NCI-H2171 (cell line): ENCODE results near the gene REXO1.
"Not testable (repeated sequence)": the region's sequence is repeated elsewhere in the genome, so short reads cannot be mapped to it uniquely, and the experiment has no call there.

Source experiments
- DNase-seq: peaks from one replicate; lab custom pipeline; 2025; lab: John Stamatoyannopoulos, UW

The REXO1 gene

DNA sequence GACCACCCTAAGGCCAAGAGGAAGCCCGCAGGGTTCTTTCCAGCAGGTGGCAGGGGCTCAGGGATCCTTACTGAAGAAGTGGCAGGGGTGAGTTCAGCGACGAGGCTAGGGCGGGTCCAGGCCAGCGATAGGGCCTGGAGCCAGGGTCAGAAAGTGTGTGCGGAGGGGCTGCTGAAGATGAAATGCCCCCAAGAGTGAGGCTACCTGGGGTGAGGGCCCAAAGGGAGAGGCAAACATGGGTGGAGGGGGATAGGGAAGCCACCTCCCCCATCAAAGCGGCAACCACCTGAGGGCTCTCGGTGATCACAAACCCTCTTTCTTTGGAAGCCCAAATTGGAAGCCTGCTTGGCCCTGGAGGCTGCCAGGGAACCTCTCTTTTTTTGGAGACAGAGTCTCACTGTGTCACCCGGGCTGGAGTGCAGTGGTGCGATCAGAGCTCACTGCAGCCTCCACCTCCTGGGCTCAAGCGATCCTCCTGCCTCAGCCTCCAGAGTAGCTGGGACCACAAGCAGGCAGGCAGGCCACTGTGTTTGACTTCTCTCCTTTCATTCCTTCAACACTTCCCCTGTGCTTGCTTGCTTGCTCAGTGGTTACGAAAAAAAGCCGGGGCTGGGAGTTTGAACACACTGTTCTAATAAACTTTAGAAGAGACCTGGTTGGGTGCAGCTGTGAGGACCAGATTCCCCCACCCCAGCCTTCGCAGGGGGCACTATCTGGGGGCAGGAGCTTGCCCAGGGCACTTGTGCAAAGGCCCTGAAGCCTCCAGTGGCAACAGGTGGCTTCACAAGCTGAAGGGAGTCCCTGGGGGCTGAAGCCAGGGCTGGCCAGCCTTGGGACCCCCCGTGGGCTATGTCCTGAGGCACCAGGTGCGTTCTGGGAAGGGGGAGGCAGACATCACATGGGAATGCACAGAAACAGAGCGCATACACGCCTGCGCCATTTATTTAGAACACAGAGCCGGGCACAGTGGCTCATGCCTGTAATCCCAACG is 34.8 kb downstream of the REXO1 start:
- no peak for DNase-seq

DNA sequence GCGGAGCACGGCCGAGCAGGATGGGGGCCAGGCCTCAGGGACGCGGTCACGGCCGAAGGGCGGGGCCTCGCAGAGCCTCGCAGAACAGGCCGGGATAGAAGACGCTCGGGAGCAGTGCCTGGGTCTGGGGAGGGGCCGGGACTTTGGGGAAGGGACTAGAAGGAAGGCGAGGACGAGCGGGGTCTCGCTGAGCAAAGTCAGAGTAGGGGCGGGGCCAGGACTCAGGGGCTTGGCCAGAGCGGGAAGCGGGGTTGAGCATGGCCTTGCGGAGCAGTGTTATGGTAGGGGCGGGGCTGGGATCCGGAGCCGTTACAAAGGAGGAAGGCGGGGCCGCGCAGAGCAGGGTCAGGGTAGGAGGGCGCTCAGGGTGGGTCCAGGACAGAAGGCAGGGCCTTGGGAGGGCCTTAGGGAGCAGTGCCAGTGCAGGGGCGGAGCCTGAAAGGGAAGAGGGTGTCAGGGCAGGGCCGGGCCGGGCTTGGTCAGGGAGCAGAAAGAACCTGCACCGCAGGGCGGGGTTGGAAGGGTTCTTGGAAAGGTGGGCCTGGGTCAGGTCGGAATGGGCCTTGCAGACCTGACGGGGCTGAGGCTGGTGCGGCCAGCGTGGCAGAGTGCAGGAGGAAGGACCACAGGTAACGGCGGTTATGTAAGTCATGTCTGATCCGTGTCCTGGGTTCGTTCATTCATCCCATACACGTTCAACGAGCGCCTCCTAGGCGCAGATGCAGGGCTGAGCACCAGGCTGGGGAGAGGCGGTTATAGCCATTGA is 35.7 kb downstream of the REXO1 start:
- peak; percentile 91 for DNase-seq

DNA sequence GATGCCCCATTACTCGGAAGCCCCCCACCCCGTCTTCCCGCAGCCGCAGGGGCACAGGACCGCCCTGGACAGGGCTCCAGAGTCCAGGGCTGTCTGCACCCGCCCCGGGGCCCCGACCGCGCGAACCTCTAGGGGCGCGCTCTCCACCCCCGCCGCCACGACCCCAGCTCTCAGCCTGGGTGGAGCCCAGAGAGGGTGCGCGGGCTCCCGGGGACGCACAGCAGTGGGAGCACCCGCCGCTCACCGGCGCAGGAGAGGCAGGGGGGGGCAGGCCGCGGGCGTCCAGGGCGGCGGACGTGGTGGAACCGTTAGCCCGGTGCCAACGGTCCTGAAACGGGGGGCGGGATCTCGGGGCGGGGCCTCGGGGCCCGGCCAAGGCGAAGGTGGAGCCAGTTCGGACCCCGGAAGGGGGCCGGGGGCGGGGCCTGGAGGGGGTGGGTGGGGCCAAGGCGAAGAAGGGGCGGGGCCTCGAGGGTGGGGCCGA is 36.3 kb downstream of the REXO1 start, which contains the start of gene ATP8B3:
Gene ATP8B3, minus strand, starts transcription at position 335 of the 484 bp plus-strand sequence. CDS start 540 bp downstream, outside the sequence.
- DNase-seq: no peak

DNA sequence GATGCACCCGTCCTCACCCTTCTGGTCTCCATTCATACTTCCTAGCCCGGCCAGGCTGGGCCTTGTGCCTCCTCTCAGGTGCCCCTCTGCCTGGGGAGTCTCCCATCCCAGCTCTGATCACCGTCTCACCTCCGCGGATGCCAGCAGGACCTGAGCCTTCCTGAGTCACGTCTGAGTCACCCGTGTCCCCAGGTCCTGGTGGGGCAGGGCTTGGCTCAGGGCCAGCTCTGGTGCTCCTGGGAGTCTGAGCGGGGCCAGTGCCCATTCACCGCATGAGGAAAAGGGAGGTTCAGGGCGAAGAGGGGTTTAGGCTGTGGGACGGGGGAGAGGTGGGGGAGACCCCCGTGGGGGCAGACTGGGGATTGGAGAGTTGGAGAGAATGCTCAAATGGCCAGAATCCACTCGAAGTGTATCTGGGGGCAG is 36.8 kb downstream of the REXO1 start:
- DNase-seq: no peak

DNA sequence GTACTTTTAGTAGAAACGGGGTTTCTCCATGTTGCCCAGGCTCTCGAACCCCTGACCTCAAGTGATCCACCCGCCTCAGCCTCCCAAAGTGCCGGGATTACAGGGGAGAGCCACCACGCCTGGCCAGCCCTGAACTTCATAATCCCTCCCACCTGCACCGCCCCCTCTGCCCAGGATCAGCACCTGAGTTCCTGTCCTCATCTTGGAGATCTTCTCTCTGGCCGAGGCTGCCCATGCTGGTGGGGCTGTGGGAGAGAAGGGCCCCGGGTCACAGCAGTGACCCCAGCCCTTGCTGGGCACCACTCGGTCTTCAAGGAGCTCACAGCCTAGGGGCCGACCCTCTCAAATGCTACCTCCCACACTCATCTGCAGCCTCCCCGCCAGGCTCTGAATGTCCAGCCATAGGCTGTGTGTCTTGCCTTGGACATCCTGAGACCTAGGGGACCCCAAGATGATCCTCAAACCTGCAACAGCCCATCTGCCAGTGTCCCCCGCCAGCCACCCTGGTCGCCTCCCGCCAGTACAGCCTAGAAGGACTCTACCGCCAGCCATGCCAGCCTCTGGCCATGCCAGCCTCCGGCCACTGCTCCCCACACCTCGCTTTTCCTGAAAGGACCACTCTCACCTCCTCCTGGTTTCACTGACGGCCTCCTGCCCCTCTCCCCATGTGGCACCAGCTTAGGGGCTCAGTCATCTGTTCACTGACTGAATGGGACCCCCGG is 37.7 kb downstream of the REXO1 start:
- no peak for DNase-seq

DNA sequence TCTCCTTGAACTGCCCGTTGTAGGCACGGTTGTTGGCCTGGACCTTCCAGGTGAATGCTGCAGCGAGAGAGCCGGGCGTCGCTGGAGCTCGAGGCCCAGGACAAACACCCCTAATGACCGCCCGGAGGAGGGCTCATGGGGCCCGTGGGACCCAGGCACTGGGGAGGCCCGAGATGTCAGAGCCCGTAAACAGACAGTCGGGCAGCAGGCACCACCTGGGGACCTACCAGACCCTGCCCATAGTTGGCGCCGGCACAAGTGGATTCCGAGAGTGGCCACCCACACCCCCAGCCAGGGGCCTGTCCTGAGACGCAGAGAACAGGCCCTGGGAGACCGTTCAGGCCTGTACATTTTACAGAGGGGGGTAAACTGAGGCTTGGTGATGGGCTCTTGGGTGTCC is 38.6 kb downstream of the REXO1 start:
- DNase-seq: no peak

DNA sequence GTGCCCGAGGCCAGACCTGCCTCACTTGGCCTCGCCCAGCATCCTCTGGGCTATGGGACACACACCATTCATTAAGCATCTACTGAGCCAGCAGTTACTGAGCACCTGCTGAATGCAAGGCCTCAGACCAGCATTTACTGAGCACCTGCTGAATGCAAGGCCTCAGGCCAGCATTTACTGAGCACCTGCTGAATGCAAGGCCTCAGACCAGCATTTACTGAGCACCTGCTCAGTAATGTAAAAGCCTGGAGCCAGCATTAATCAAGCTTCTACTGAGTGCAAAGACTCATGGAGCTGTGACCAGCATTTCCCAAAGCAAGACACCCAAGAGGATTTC is 39.9 kb downstream of the REXO1 start:
- no peak for DNase-seq

DNA sequence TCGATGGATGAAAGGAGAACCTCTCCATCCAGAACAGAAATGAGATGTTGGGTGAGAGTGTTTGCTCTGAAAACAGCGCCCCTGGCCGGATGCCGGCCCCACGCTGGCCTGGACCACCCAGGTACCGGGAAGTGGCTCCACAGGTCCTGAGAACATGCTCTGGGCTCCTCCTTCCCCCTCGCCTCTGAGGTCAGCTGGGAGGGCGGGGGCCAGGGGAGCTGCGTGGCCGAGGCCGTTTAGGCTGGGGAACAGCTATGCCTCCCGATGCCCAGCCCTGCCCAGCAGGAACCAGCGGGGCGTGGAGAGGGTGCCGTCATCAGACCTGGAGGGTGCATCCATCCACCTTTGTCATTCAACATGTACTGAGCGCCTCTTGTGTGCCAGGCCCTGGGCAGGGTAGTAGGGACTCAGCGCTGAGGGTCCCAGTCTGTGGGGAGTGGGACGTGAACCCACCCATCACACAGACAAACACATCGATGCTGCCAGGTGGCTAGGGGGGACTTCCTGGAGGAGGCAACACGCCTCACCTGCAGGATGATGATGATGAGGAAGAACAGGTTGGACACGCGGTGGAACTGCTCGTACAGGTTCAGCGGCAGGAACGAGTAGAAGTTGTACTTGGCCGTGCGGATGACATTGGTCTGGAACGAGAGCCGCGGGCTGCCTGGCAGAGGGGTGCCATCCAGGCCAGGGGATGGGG is 40.4 kb downstream of the REXO1 start:
- no peak for DNase-seq

DNA sequence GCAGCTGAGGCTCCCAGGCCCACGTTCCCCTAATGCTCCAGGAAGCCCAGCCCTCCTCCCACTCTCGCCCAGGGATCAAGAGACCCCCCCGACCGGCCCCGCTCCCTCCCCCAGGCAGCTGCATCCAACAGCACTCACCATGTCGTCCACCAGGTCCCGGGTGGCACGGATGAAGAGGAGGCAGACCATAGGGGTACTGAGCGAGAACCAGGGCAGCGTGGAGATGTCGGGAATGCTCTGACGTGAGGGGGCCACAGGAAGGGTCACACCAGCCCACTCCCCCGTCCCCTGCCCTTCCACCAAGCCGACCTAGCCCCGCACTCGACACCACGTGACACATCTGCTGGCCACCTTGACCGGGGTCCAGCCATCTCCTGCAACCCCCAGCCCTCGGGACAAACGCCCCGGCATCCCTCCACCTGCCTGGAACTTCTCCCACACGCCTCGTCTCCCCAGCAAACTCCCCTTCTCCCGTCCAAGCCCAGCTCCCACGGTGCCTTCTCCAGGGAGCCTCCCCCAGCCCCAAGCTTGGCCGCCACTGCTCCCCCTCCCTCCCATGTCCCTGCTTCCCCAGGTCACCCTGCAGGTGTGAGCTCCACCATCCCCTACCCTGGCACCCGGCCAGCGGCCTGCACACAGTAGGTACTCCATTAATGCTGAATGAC is 41.1 kb downstream of the REXO1 start:
- no peak for DNase-seq

DNA sequence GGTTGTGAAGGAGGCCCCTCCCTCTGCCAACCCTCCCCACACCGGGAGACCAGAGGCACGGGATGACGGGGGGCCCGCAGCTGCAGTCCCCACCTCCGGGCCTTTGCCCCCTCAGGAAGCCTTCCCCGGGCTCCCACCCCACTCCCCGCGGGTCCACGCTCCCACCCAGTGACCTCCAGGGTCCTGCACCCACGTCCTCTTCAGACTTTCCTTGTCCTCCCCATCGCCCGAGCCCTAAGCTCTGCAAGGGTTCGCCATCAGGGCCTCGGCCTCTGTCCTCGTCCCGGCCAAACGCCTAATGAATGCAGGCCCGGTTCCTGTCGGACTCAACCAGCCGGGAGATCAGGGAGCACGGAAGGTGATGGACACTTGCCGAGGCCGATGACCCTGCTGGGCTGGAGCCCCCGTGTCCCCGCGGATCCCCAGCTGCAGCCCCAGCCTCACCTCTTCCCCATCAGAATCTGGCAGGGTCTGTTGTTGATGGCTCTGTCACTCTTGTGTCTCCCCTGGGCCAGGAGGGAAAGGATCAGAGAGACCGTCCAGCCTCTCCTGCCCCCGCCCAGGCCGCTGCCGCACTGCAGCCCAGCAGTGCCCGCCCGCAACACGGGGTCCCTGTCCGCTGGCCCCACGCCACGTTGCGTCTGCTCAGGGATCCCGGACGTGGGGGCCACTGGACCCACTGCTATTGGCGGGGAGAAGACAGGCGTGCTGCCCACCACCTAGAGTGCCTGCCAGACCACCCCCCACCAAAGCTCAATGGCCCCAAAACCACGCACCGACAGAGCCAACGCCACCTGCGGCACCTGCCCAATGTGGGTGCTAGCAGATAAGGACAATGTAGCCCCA is 41.9 kb downstream of the REXO1 start:
- DNase-seq: no peak

DNA sequence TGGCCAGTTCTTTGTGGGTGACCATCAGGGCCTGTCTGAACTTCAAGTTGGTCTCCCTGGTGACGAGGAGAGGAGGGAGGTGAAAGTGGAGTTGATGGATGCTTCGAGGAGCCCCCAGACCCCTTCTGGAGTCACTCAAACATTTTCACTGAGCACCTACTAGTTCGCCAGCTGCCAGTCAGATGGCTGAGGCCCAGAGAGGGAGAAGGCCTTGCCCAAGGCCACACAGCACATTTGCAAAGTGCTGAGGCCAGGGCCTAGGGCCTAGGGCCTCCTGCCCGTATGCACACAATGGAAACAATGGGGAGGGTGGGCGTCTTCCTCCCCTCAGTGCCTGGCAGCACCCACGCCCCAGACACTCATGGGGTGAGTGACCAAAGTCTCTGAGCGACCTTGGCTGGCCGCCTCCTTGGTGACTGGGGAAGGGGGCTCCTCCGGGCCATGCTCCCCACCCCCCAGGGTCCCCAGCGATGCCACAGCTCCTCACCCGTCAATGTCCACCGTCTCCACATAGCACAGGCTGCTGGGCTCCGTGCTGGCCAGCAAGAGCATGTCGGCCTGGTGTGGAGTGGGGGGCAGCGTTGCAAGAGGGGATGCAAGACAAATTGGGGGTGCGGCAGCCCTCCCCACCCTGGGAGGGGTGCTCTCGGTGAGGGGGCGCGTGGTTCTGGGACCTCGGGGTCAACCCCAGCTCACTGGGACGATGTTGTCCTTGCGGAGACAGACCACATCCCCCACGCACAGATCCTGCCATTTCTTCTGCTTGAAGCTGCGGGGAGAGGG is 42.7 kb downstream of the REXO1 start:
- DNase-seq: no peak

DNA sequence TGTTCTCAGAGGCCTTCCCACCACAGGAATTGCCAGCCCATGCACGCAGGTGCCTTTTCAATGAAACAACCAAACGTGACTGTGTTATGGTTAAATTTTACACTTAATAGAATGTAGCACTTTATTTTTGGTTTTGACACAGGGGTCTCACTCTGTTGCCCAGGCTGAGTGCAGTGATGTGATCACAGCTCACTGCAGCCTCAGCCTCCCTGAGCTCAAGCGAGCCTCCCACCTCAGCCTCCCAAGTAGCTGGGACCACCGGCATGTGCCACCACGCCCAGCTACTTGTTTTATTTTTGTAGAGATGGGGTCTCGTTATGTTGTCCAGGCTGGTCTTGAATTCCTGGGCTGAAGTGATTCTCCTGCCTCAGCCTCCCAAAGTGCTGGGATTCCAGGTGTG is 43.4 kb downstream of the REXO1 start:
- no peak for DNase-seq

DNA sequence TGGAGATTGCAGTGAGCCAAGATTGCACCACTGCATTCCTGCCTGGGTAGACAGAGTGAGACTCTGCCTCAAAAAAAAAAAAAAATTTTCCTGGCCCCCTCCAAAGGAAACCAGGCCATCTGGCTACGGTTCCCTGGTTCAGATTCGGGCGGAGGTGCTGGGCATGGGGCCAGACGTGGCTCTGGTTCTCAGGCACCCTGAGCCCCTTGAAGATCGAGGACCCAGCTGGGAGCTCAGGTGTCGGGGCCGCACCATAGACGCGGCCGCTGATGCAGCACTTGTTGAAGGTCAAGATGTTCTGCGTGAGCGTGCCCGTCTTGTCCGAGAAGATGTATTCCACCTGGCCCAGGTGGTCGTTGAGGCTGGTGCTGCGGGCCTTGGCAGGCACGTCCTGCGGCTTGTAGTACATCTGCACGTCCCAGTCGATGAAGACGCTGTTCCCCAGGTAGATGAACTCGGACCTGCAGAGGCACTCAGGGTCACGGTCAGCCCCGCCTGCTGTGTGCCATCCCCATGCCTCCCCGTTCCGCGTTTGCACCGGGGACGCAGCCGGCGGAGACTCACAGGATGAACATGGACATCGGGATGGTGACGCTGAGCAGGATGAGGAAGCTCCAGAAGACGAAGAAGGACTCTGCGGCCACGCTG is 48.5 kb downstream of the REXO1 start:
- DNase-seq: peak; percentile 76

DNA sequence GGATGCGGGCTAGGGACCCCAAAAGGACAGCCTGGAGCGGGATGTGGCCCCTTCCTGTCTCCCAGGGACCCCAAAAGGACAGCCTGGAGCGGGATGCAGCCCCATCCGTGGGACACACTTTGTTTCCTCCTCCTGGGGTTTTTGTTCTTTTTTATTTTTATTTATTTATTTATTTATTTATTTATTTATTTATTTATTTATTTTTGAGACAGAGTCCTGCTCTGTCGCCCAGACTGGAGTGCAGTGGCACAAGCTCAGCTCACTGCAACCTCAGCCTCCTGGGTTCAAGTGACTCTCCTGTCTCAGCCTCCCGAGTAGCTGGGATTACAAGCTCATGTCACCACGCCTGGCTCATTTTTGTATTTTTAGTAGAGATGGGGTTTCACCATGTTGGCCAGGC is 51.0 kb downstream of the REXO1 start:
- not testable (repeated sequence) for DNase-seq

DNA sequence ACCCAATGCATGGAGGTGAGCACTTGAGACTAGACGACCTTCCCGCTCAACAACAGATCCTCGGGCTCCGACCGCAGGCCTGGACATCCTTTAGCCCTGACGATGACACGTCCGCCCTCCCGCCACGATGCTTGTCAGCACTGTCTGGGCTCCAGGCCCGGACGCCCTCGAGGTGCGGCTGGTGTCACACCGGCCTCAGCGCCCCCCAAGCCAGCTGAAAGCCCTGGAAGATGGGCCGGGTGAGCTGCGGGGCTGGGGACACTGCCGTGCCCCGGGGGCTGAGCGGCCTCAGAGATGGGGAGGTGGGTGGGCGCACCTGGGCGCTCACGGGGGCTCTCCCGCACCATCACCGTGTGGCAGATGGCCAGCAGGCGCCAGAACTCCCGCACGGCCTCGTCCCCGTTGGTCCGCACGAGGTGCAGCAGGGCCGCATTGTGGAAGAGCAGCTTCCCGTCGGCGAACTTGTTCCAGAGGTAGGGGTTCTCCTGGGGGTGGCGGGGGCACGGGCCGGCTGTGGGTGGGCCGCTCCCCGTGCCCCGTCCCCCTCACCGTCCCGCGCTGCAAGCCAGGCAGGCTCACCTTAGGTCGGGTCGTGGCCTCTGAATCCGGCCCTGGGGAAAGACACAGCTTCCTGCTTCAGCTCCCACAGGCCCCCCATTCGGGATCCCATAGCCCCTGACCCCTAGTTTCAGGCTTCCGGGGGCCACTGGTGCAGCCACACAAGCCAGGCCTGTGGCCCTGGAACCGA is 51.7 kb downstream of the REXO1 start:
- no peak for DNase-seq

DNA sequence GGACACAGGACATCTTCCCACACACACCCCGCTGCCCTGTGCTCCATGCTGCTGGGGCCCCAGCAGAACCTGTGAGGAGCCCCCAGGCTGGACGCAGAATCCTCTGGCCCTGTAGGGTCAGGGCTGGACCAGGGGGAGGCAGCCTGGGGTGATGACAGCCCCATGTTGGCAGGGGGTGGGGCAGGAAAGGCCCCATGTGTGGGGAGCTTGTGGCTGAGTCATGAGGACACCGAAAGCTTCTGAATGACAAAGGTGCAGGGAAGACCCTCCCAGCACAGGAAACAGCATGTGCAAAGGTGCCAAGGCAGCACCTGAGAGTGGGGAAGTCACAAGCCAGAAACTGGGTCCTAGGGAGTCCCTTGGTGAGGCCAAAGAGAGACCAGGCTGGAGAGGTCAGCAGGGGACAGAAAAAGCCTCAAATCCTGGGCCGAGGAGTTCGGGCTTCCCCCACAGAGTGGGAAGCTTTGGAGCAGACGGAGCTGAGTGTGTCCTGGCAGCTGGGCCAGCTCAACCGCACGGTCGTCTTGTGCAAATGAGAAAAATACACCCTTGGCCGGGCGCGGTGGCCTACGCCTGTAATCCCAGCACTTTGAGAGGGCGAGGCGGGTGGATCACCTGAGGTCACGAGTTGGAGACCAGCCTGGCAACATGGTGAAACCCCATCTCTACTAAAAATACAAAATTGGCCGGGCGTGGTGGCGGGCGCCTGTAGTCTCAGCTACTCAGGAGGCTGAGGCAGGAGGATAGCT is 53.7 kb downstream of the REXO1 start:
- DNase-seq: no peak

DNA sequence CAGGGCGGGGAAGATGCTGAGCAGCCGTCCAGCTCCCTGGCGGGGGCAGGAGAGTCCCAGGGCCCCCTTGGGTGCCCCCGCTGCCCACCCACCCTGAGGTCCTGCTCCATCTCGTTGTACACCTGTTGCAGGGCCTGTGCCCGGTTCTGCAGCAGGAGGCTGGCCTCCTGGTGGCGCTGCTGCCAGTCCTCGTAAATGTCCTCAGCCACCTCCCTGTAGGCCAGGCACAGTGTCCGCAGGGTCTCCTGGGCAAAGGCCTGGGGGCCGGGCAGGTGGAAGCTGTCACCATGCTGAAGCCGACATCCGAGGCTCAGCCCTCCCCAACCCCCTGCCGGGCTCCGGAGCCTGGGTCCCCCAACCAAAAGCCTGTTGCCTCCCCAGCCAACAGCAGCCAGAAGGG is 56.4 kb downstream of the REXO1 start:
- DNase-seq: no peak
